Measurements from ENCODE around the gene HMGB2.

Gene HMGB2

DNA sequence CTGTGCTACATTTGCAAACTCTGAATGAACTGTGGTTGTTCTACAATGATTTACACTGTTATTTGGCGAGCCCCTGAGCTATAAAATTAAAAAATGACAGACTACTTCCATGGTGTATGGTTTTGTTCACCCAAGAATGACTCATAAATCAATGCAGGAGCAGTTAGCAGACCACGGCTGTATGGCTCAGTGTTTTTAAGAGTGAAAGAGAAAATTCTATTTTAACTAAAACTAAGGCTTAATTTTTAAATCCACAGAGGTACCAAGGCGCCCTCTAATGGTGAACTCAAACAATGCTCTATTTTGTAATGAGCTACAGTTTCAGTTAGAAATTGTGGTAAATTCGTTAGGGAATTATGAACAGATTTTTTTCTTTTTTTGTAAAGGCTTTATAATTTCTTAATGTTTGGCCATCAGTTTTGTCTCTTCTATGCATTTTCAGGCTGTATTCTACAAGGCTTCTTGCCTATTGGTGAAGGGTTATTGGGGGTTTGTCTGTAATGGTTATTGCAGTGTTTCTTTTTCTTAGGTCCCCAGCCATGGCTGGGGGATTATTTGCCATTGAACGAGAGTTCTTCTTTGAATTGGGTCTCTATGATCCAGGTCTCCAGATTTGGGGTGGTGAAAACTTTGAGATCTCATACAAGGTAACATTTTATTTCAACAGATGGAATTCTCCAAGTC, 32.5 kb downstream of the HMGB2 start:
- TF ChIP-seq, protein P1, sequence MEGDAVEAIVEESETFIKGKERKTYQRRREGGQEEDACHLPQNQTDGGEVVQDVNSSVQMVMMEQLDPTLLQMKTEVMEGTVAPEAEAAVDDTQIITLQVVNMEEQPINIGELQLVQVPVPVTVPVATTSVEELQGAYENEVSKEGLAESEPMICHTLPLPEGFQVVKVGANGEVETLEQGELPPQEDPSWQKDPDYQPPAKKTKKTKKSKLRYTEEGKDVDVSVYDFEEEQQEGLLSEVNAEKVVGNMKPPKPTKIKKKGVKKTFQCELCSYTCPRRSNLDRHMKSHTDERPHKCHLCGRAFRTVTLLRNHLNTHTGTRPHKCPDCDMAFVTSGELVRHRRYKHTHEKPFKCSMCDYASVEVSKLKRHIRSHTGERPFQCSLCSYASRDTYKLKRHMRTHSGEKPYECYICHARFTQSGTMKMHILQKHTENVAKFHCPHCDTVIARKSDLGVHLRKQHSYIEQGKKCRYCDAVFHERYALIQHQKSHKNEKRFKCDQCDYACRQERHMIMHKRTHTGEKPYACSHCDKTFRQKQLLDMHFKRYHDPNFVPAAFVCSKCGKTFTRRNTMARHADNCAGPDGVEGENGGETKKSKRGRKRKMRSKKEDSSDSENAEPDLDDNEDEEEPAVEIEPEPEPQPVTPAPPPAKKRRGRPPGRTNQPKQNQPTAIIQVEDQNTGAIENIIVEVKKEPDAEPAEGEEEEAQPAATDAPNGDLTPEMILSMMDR (IDR thresholded peaks at IDR 0.05; ENCODE audit: low read depth, low read length): peak; percentile 71
- no peak for DNase-seq (ENCODE audit: extremely low read depth, low read depth)

DNA sequence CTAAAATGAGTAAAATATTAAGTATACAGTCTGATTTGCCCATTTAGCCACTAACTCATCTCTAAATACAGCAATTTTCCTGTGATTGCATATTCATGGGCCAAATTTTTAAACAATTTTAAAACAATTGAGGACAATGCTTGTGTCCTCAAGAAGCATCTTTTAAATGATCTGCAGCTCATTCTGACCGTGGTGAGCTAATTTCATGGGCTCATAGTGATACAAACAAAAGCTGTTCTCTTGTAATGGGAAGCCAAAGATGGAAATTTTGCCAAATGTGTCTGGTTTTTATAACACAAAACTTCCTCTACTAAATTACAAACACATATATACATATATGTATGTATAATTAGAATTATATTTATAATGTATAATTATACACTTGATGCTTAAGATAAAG, 39.7 kb downstream of the HMGB2 start:
- TF ChIP-seq, protein P1 (IDR thresholded peaks at IDR 0.05; ENCODE audit: low read depth, low read length): no peak

DNA sequence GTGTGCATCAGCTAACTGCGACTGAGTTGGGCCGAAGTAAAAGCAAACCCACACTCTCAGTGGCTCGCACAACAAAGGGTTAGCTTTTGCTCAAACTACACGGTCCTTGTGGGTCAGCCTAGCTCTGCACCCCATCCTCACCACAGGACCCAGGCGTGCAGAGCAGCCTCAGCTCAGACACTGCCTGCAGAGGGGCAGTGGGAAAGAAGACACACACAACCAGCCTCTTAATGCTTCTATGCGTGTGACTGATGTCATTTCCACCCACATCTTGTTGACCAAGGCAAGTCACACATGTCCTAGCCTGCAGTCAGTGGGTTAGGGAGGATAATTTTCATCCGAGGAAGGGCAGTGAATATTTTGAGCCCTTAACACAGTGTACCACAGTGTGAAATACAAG, 40.5 kb downstream of the HMGB2 start:
- TF ChIP-seq, protein P1 (IDR thresholded peaks at IDR 0.05; ENCODE audit: low read depth, low read length): no peak
- DNase-seq (ENCODE audit: extremely low read depth, low read depth): no peak

More for the DNA sequence above, 39.7 kb downstream of the HMGB2 start:
- no peak for DNase-seq (ENCODE audit: extremely low read depth, low read depth)

DNA sequence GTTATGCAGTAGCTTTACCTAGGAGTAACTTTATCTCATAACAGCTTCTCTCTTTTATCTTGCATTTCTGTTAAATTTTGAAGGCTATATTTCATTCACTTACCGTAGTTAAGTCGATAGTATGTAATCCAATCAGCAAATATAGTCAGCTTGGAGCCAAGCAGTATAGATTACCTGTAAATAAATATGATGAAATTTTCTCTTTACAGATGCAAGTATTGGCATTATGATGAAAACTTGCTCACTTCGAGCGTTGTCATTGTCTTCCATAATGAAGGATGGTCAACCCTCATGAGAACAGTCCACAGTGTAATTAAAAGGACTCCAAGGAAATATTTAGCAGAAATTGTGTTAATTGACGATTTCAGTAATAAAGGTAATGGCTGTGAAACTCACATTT, 42.3 kb downstream of the HMGB2 start:
- DNase-seq (ENCODE audit: extremely low read depth, low read depth): no peak
- TF ChIP-seq, protein P1 (IDR thresholded peaks at IDR 0.05; ENCODE audit: low read depth, low read length): no peak

DNA sequence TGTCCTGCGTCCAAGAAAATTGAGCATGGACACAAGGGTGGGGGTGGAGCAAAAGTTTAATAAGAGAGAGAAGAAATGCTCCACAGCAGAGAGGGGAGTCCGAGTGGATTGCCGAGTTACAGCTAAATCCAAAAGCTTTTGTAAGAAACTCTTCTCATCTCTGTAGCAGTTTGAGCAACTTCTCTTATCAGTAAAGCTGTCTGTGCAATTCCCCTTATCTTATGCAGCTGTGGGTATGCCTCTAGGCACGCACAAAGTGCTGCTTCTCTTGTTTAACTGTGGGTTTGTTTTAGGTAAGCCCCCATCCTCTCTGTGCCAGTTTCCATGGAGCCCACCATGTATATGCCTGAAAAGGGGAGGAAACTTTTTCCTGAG, 44.8 kb downstream of the HMGB2 start:
- no peak for DNase-seq (ENCODE audit: extremely low read depth, low read depth)
- TF ChIP-seq, protein P1 (IDR thresholded peaks at IDR 0.05; ENCODE audit: low read depth, low read length): no peak

DNA sequence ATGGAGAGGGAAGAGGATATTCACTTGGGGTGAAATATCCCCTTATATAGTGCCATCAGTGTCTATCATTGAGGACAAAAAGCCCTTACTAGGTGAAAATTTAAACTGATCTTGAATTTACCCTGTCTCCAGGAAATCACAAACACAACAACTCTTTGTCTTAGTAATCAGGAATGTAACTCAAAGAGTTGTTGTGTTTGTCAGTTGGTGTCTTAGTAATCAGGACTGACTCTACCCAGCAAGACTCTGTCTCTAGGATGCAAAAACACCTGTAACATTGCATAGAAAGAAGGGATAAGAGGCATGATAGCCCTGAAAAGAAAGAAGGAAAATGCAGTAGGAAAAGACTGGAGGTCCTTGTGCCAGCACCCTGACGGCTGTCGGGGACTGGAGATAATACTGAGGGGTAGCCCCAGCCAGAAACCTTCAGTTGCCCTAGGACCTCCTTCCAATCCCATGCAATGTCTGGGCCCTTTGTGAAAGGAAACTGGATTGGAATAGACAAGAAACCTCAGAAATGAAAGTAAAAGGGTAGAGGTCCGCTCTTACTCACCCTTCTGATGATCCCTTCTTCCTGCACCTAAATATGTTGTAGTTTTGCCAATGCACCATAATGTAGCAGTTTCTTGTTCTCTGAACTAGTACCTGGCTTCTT, 45.3 kb downstream of the HMGB2 start:
- TF ChIP-seq, protein P1 (IDR thresholded peaks at IDR 0.05; ENCODE audit: low read depth, low read length): no peak
- DNase-seq (ENCODE audit: extremely low read depth, low read depth): no peak

DNA sequence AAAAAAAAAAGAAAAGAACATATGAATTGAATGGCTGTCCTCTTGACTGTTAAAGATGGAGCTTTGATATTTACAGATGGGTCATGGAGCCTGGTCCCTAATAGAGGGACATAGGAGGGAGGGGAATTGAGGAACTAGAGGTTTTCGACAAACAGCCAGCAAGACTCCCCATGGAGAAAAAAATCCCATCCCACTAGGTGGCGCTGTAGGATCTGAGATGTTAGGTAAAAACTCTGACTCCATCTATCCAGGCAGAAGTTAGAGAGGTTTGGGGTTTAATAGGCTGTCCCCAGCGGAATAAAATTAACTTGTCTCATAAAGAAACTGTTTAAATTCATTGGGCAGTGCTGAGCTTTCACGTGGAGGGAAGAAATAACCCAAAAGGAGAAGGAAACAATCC, 45.9 kb downstream of the HMGB2 start:
- TF ChIP-seq, protein P1 (IDR thresholded peaks at IDR 0.05; ENCODE audit: low read depth, low read length): peak; percentile 59
- no peak for DNase-seq (ENCODE audit: extremely low read depth, low read depth)

Data from AG09319 (cell line).